ENCODE results near the gene NRG3.

DNA sequence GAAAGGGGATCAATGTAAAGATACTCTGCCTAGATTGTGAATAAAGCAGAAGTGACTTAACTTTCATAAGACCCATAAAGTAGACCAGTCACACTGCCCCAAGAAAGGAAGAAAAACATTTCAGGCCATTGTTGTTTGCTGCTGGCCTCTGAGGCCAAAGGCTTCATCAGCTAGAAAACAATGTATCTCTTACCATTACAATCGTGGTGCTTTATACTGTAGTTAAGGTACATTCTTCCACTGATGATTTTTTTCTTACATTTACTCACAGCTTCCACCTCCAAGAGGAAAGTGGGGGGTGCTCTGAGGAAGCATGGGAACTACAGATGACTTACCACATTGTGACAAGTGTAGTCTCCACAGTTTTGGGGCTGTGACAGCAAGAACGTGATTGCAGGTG, 68.6 kb downstream of the NRG3 start:
- TF ChIP-seq, protein P1, sequence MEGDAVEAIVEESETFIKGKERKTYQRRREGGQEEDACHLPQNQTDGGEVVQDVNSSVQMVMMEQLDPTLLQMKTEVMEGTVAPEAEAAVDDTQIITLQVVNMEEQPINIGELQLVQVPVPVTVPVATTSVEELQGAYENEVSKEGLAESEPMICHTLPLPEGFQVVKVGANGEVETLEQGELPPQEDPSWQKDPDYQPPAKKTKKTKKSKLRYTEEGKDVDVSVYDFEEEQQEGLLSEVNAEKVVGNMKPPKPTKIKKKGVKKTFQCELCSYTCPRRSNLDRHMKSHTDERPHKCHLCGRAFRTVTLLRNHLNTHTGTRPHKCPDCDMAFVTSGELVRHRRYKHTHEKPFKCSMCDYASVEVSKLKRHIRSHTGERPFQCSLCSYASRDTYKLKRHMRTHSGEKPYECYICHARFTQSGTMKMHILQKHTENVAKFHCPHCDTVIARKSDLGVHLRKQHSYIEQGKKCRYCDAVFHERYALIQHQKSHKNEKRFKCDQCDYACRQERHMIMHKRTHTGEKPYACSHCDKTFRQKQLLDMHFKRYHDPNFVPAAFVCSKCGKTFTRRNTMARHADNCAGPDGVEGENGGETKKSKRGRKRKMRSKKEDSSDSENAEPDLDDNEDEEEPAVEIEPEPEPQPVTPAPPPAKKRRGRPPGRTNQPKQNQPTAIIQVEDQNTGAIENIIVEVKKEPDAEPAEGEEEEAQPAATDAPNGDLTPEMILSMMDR (IDR thresholded peaks at IDR 0.05), result no peak
- no peak for TF ChIP-seq EZH2 (IDR thresholded peaks at IDR 0.05; ENCODE audit: borderline replicate concordance, insufficient read depth, low read depth, low read length, poor library complexity, severe bottlenecking)
